RWPE2 (cell line): ENCODE results near the gene TOM1L2.
A peak's percentile ranks its signal among the peaks of the same experiment; 100 is the strongest.

Source experiments
- ATAC-seq: fragments of 200-7000 bp; cut with Tn5 transposase; 3 replicates; pipeline ENCODE4 v1.9.1; 2021; ENCODE audit warnings: low read depth
- DNase-seq: peaks from one replicate; pipeline ENCODE4 v3.0.0-alpha.2; 2020; ENCODE audit warnings: low spot score
- H3K27ac ChIP-seq: fragments of 450-650 bp; 2 replicates; pipeline ENCODE4 v1.5.1; 2017; ENCODE audit warnings: mild to moderate bottlenecking; ENCODE audit not compliant: poor library complexity, severe bottlenecking
- H3K27me3 ChIP-seq: fragments of 250-450 bp; sonication (Bioruptor Pico); 2 replicates; pipeline ENCODE4 v1.5.1; 2021; ENCODE audit warnings: mild to moderate bottlenecking, moderate library complexity; ENCODE audit not compliant: insufficient read depth, poor library complexity, severe bottlenecking
- H3K36me3 ChIP-seq: fragments of 250-450 bp; sonication (Bioruptor Pico); 2 replicates; pipeline ENCODE4 v1.5.1; 2020; ENCODE audit warnings: low read depth, mild to moderate bottlenecking, moderate library complexity
- H3K4me1 ChIP-seq: fragments of 250-450 bp; sonication (Bioruptor Pico); 2 replicates; pipeline ENCODE4 v1.5.1; 2021; ENCODE audit warnings: mild to moderate bottlenecking, moderate library complexity; ENCODE audit not compliant: insufficient read depth, poor library complexity, severe bottlenecking
- H3K4me3 ChIP-seq: fragments of 250-450 bp; sonication (Bioruptor Pico); 2 replicates; pipeline ENCODE4 v1.5.1; 2021; ENCODE audit warnings: mild to moderate bottlenecking, moderate library complexity; ENCODE audit not compliant: severe bottlenecking
- H3K9me3 ChIP-seq: fragments of 250-450 bp; sonication (Bioruptor Pico); 2 replicates; pipeline ENCODE4 v1.5.1; 2021; ENCODE audit warnings: mild to moderate bottlenecking, moderate library complexity; ENCODE audit not compliant: severe bottlenecking
- TF ChIP-seq, protein P1 (sequence below): fragments of 450-650 bp; IDR thresholded peaks from one replicate; pipeline ENCODE4 v1.5.1; 2017; ENCODE audit warnings: mild to moderate bottlenecking, moderate library complexity; ENCODE audit not compliant: poor library complexity, severe bottlenecking

The TOM1L2 gene

DNA sequence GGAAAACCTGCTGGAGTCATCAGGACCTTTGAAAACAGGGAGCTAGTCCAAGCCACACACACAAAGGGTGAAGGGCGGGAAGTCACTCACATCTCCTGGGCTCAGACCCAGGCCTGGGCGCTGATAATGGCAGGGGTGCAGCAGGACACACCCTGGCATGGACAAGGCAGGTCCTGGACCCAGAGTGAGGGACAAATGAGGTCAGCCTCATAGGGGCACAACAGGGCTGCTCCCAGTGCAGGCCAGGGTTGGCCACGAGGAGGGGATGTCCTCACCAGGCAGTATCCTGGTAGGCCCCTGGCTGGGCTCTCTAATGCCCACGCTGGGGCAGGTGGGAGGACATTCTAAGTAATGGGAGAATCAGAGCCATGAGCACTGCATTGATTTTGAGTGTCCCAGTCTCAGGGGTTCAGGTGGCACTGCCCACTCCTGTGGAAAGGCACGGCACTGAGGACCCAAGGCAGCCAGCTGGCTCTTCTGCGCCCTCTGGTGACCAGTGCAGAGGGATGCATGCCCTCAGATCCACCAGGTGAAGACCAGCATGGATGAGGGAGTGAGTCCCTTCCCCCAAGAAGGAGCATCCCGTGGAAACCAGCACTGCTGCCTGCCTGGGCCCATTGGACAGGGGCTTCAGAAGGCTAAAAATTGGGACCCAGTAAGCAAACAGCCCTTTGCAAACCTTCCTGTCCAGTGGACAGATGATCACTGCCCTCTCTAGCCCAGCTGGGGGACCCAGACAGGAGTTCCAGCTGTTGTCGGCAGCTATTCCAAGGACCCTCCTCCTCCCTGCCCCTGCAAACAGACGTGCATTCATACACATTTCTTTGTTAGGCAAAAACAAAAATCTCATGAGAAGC, 112.1 kb downstream of the TOM1L2 start:
- Histone ChIP-seq H3K27ac (no peak overlapping the region), H3K4me3 (no peak overlapping the region), H3K9me3 (no peaks in the 10 kb centered on the region), H3K4me1 (no peaks in the 10 kb centered on the region), H3K36me3 (peaks cover 4% of the 10 kb centered on the region; the same call in 1 of the 2 replicates), H3K27me3 (no peaks in the 10 kb centered on the region)
- DNase-seq, result no peak
- TF ChIP-seq, protein P1, sequence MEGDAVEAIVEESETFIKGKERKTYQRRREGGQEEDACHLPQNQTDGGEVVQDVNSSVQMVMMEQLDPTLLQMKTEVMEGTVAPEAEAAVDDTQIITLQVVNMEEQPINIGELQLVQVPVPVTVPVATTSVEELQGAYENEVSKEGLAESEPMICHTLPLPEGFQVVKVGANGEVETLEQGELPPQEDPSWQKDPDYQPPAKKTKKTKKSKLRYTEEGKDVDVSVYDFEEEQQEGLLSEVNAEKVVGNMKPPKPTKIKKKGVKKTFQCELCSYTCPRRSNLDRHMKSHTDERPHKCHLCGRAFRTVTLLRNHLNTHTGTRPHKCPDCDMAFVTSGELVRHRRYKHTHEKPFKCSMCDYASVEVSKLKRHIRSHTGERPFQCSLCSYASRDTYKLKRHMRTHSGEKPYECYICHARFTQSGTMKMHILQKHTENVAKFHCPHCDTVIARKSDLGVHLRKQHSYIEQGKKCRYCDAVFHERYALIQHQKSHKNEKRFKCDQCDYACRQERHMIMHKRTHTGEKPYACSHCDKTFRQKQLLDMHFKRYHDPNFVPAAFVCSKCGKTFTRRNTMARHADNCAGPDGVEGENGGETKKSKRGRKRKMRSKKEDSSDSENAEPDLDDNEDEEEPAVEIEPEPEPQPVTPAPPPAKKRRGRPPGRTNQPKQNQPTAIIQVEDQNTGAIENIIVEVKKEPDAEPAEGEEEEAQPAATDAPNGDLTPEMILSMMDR, result peak; percentile 93
- peak; percentile 91 for ATAC-seq

DNA sequence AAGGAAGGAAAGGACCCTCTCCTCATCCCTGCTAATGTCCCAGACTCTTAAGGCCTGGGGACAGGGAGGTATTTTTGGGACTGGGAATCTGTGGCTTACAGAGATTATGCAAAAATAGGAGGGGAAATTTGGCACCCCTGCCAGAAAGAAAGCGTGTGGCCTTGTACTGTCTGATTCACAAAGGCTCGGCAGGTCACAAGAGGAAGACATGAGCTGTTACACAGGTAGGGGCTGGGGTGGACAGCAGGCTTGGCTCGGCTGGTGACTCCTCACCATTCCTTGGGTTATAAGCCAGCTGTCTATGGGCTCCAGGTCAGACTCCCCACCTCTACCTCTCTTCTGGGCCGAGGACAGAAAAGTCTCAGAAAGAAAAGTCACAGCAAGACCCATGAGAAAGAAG, 114.7 kb downstream of the TOM1L2 start:
- no peak overlapping the region for H3K4me3 ChIP-seq
- DNase-seq (no peak), ATAC-seq (no peak)
- no peaks in the 10 kb centered on the region for H3K27me3 ChIP-seq
- no peaks in the 10 kb centered on the region for H3K9me3 ChIP-seq
- TF ChIP-seq, protein P1, result no peak
- H3K27ac ChIP-seq, result no peak overlapping the region
- H3K36me3 ChIP-seq, result peaks cover 4% of the 10 kb centered on the region; the same call in 1 of the 2 replicates
- peaks cover 11% of the 10 kb centered on the region for H3K4me1 ChIP-seq

DNA sequence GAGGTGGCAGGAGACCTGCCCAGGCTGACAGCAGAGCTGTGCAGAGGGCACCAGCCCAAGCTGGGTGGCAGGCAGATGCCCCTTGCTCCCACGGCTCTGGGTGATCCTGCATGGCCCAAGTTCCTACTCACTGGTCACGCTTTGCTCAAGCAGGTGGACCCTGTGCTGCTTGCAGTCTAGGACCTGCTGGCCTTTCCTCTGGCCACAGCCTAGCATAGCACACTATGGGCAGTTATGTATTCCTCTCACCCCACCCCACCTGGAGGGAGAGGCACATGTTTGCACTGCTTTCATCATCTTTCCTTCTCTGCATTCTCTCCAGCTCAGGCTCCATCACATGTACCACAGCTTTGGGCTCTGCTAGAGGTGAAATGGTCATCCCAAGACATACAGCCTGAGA, 115.8 kb downstream of the TOM1L2 start:
- Histone ChIP-seq H3K4me3 (no peak overlapping the region), H3K9me3 (no peaks in the 10 kb centered on the region), H3K4me1 (peaks cover 11% of the 10 kb centered on the region), H3K36me3 (peaks cover 4% of the 10 kb centered on the region; the same call in 1 of the 2 replicates), H3K27ac (no peak overlapping the region), H3K27me3 (no peaks in the 10 kb centered on the region)
- ATAC-seq (0 out of 3 replicates have a peak, but pooled peaks have one; percentile 4), DNase-seq (no peak)
- TF ChIP-seq, protein P1, result no peak

DNA sequence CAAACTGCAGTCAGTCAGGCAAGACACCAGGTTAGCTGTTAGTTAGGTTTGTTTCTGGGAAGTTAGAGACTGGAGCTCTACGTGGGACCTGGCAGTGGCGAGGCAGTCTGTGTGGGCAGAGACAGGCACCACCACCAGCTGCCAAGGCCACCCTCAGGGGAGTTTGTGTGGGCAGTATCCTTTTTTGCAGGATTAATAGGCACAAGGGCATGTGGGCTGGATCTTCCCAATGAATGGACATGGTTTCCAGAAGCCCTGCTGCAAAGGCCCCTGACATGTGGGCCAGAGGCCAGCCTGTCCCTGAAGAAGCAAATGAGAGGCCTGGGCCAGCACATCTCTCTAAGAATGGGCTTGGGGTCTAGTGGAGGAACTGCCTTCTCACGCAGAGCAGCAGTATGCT, 116.2 kb downstream of the TOM1L2 start:
- Histone ChIP-seq H3K36me3 (peaks cover 4% of the 10 kb centered on the region; the same call in 1 of the 2 replicates), H3K27me3 (no peaks in the 10 kb centered on the region), H3K27ac (no peak overlapping the region), H3K4me1 (peaks cover 11% of the 10 kb centered on the region), H3K4me3 (no peak overlapping the region), H3K9me3 (no peaks in the 10 kb centered on the region)
- DNase-seq, result no peak
- TF ChIP-seq, protein P1, result no peak
- no peak for ATAC-seq
